GM19372 (cell line): ENCODE results near the gene PFKP.
"Not testable (repeated sequence)": the region's sequence is repeated elsewhere in the genome, so short reads cannot be mapped to it uniquely, and the experiment has no call there.

Experiments
- ATAC-seq: cut with Tn5 transposase; IDR thresholded peaks from one replicate; pipeline ENCODE4 v1.9.1; 2021; ENCODE audit warnings: mild to moderate bottlenecking, low read depth, moderate library complexity; ENCODE audit not compliant: unreplicated experiment

PFKP gene

DNA sequence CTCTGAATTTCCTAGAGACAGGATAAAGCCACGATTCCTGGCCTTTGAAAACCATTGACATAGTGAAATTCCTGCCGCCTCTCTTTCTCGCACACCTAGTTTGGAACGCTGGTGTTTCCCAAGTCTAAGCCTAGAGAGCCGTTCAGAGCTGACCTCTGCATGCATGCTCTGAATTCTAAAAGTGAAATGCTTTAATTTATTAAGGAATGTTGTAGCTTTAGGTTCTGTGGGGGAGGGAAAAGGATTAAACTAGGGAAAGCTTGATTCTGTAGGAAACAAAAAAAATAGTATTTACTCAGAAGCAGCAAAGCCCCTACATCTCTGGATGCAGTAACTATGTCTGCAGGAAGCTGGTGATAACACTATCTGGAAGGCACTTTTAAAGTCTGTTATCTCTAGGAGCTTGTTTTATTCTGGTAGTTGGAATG lies 27.3 kb downstream of the PFKP start:
- no peak for ATAC-seq

DNA sequence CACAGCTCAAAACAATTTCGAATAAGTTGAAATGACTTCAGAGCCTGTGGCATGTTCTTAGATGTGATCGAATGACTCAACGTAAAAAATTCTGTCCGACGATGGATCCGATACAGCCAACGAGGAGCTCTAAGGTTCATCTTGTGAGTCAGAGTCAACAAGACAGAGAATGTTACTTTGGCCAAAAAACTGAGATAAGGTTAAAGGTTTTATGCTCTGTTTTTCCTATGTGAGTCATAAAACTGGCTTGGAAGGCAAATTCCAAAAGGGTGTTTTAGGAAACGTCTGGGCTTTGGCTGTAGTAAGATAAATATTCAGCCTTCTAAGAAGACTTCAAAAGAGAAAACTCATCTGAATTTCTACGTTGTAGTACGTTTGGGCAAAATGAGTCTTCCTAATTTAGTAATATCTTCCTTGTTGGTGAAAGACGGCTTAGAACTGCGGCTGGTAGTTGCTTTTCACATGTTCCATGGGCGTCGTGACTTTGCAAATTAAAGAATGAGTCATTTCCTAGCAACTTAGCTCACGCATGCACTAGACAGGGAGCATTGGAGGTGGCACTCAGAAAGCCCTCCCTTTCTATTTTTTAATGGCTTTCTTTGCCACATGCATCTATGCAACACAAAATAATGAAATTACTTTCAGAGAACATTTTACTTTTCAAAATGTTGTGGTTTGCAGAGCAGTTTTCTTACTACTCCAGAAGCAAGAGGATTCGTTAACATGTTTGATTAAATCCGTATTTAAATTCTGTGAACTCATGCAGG lies 28.2 kb downstream of the PFKP start:
- no peak for ATAC-seq

GRCh38 chr10:3096149-3096548 lies 28.8 kb downstream of the PFKP start:
- no peak for ATAC-seq

DNA sequence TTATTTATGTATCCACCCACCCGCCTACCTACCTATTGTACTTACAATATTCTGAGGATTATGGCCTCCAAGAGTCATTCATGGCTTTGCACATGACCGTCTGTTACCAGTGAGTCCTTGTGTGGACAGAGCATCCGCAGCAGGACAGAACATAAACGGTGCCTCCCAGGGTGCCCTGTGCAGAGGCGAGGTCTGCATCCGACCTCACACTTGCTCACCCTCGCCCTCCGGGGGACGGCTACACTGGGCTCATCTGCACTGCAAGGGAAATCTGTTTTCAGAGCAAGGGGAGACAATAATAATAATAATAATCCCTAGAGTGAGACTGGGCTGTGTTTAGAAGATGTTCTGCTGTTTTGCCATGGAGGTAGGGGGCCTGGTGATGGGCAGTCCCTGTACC lies 29.8 kb downstream of the PFKP start:
- ATAC-seq = no peak

DNA sequence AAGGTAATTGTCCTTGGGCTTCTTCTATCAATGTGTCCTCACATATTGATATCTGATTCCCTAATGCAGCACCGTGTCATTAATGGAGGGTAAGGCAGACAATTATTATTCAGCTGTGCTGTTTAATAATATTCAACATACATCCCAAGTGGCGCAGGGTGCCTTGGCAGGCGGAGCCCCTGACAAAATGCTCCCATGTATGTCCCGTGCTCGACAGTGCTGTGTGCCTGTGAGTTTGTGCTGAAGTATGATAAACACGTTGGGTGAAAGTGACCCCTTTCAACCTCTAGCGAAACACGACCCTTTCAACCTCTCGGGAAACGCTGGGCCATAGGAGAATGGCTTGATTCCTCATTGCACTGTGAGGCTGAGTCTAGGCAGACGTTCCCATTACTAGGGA lies 31.3 kb downstream of the PFKP start:
- ATAC-seq = no peak

DNA sequence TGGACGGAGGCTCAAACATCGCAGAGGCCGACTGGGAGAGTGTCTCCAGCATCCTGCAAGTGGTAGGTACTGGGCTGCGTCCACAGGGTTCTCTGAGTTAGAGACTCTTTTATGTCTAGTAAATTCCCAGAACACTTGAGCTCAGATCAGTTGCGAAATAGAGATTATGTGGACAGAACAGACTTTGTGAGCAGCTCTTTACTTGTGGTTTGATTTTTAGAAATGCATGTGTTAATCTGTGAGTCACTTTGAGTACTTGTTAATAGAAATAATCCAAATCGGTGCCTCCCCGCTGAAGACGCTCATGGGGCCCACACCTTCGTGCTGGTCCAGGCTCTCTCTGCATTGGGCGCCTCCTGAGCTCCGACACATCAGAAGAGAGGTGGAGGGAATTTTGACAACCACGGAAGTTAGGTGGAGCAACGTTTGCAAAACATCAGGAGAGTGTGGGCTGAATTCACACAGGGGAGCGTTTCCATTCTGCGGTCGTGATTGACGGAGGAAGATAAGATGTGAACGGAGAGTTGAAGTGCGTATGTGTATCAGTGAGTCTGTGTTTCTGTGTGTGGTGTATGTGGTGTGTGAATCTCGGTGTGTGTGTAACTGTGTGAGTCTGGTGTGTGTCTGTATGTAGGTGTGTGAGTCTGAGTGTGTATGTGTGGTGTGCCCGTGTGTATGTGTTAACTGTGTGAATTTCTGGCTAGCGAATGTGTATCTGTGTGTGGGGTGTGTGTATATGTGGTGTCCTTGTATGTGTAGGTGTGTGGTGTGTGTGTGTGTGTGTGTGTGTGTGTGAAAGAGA lies 32.1 kb downstream of the PFKP start:
- ATAC-seq = no peak

DNA sequence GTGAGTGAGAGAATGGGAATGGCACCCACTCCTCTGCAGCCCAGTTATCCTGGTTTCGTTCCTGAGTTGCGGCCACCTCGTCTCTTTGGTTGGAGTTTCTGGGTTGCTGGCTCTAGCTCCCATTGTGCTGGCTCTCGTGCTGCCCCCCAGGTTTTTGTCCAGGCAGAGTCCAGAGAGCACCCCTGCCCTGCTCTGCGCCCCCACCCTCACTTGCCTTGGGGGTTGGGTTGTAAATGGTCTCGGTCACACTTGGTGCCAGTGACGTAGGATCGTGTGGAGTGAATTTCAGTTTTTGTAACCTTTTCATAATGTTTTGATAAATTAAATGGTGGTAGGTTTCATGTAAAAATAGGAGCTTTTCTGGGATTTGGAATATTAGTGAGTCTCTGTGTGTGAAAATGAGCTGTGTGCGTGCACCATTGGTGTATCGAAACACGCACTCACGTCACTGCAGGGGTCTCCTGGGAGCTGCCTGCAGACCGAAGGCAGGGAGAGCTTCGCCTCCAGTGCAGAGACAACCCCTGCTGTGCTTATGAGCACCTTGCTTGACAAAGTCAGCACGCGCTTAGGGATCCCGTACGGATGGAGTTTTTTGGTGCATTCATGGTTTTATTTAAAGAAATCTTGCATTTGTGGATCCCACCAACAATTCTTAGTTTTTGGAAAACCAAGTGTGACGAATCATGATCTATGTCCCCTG lies 32.9 kb downstream of the PFKP start:
- ATAC-seq = no peak

DNA sequence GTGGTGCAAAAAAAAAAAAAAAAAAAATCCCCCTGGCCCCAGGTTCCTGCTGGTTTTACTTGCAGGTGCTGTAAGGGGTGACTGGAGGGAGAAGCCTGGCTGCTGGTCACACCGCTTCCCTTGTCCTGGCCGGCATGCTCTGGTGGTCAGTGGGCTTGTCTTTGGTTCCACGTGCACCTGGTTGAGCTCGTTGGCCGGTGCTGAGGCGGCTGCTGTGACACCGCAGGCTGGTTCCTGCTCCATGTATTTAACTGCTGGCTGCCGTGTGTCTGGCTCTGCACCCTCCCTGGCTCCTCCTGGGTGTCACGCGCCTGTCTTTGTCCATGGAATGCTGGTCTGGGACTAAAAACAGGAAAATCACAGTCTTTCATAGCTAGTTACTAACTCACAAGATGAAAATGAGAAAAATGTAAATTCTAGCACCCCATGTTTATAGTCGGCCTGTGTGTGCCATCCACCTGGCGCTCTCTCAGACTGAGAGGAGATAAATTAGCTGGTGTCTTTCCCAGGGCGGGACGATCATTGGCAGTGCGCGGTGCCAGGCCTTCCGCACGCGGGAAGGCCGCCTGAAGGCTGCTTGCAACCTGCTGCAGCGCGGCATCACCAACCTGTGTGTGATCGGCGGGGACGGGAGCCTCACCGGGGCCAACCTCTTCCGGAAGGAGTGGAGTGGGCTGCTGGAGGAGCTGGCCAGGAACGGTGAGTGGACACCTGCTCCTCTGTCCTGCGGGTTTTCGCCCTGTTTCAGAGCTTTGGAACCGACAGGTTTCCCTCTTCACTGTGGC lies 33.7 kb downstream of the PFKP start:
- no peak for ATAC-seq

GRCh38 chr10:3102720-3103427 lies 35.5 kb downstream of the PFKP start:
- ATAC-seq = no peak

DNA sequence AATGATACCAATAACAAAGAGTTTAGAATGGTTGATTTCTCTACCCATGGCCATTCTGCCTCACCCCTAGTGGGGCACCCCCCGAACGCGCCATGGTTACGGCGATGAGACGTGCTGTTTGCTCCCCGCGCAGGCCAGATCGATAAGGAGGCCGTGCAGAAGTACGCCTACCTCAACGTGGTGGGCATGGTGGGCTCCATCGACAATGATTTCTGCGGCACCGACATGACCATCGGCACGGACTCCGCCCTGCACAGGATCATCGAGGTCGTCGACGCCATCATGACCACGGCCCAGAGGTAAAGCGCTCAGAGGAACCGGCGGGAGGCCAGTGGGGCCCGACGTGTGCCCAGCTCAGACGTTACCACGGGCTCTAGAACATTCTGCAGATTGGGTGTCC lies 36.3 kb downstream of the PFKP start:
- no peak for ATAC-seq

DNA sequence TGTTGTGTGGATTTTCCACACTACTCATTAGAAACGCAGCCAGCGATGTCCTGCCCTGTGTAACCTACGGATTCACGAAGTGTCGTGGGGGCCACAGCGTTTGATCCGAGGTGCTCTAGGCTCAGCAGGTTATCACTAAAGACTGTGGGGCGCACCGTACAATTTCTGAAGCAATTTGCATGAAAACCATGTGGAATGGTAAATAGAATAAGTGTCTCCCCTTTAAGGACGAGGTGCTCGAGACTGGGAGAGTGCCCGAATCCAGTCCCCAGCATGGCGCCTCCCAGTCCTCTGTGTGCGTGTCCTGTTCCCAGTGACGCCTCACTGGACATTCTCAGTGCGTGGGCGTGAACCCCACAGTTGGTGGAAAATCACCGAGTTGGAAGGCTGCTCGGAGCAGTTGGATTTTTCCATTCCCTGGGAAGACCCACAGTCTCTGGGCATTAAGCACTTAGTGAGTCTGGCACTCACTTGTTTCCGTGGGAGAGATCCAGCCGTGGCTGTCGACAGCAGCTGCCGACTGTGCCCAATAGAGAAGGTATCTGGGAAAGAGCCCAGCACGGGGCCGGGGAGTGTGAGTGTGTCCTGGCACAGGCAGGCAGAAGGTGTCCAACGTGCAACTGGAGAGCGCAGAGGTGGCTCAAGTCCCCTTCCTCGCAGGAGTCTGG lies 37.0 kb downstream of the PFKP start:
- ATAC-seq = no peak

DNA sequence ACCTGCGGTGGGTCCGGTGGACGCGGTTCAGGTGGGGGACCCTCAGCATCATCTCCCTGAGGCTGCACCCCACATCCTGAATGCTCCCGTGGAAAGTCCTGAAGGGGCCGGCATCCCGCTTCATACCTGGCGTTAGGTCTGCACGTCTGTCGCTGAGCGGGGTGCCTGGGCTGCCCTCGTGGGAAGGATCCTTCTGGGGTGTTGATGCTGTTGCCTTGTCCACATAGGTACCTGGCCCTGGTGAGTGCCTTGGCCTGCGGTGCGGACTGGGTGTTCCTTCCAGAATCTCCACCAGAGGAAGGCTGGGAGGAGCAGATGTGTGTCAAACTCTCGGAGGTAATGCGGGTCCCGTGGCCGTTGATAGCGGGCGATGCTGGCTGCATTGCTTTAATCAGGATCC lies 37.8 kb downstream of the PFKP start:
- no peak for ATAC-seq

DNA sequence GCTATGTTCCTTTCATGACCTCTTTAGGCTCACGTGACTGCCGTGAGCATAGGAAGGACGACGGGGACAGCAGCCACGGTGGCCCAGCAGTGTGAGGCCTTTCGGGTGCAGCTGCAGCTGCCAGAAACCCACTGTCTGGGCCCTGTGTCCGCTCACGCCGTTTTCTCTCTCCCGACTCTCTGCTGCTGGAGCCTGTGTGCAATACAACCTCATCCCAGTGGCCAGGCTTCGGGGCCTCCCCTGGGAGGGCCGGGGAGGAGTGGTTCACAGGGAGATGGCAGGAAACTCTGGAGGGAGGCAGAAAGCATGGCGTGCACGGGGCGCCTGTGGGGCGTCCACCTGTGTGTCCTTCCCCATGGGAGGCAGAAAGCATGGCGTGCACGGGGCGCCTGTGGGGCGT lies 38.6 kb downstream of the PFKP start:
- no peak for ATAC-seq

DNA sequence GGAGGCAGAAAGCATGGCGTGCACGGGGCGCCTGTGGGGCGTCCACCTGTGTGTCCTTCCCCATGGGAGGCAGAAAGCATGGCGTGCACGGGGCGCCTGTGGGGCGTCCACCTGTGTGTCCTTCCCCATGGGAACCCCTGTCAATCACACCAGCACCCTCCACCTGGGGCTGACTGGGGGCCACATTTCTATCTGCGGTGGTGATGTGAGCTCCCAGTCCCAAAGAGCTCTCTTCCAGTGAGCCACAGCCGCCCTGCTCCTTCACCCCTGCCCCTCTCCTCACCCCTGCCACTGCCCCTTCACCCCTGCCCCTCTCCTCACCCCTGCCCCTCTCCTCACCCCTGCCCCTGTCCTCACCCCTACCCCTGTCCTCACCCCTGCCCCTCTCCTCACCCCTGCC lies 39.0 kb downstream of the PFKP start:
- not testable (repeated sequence) for ATAC-seq

DNA sequence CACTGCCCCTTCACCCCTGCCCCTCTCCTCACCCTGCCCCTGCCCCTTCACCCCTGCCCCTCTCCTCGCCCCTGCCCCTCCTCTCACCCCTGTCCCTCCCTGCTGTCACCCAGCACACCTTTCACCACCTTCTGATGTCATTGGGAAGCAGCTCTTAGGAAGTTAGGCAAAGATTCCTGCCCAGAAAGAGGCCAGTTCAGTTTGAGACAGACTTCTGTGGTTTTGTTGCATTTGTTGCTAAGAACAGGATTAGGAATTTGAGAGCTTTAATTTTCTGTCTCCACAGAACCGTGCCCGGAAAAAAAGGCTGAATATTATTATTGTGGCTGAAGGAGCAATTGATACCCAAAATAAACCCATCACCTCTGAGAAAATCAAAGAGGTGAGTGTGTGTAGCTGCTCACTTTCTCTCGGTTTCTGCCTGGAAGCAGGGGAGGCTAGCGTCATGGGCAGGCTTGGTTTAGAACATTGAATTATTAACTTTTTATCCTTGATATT lies 39.6 kb downstream of the PFKP start:
- no peak for ATAC-seq

DNA sequence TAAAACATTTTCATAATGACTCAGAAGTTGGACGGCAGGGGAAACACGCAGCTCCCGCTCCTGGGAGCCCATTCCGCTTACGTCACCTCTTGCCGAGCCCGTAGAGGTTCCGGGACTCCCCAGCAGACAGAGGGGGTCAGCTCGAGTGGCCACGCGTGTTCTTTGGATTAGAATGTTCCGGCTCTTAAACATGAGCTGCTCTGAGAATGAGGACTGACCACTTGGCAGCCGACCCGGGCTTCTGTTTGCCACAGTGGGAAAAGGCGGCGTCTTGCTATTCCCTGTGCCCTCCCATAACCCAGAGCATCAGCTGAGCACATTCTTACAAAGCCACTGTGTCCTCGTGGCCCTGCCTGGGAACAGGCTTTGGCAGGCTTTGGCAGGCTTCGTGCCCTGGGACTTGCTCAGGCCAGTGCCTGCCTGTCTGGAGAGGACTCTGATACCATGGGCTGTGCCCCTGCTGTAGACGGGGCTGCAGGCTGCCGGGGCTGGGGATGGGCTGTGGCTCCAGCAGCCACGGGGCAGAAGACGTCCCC lies 40.1 kb downstream of the PFKP start:
- ATAC-seq = no peak

- no peak for ATAC-seq
Observed at GRCh38 chr10:3108033-3108432, 40.7 kb downstream of the PFKP start.

DNA sequence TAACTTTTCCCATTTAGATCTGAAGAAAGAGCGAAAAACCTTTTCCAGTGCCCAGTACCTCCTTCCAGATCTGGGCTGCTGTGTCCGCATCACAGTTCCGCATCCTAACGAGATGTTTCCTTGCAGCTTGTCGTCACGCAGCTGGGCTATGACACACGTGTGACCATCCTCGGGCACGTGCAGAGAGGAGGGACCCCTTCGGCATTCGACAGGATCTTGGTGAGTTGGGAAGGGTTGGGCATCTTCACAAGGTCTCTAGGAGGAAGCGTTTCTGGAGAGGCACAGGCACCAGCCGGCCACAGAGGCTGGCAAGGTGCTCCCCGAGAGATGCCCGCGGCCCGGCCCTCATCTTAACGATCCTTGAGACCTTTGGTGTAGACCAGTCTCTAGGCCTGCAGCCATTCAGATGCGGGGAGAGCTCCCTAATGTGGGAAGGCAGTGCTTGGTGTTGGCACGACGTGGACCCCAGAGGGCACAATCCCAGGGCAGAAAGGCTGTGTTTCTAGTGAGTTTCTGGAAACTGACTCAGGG lies 41.3 kb downstream of the PFKP start:
- ATAC-seq = no peak

- no peak for ATAC-seq
Observed at GRCh38 chr10:3109196-3109595, 41.8 kb downstream of the PFKP start.
